HepG2 (cell line): ENCODE data around the gene IL1RAPL2. TPM values are rescaled to one million over a fixed set of nuclear protein-coding genes. Genes with fewer than 3 reads are reported as not detected.

Experiments
- HOXA3 ChIP-seq: sonication (generic); formaldehyde crosslinking; IDR thresholded peaks from 2 replicates; pipeline ENCODE4 v1.5.0; 2020; ENCODE audit warnings: missing genetic modification reagents
- JARID2 ChIP-seq: sonication (generic); formaldehyde crosslinking; IDR thresholded peaks from 2 replicates; pipeline ENCODE4 v1.8.1; 2023; ENCODE audit warnings: missing genetic modification reagents, inconsistent platforms; ENCODE audit not compliant: insufficient replicate concordance
- NONO ChIP-seq, 2 experiments: fragments of 450-650 bp in 1 of 2; sonication (generic) in 1 of 2; formaldehyde crosslinking in 1 of 2; IDR thresholded peaks in 1 of 2; conservative IDR thresholded peaks in 1 of 2; 2 replicates each; pipeline versions ENCODE4 v1.6.1 to v1.8.0; 2017 to 2022; ENCODE audit warnings: mild to moderate bottlenecking in 1 of 2, missing genetic modification reagents in 1 of 2, moderate library complexity in 1 of 2
- PREB ChIP-seq: sonication (generic); formaldehyde crosslinking; IDR thresholded peaks from 2 replicates; pipeline ENCODE4 v1.4.0; 2020; ENCODE audit warnings: missing genetic modification reagents
- RAD51 ChIP-seq: fragments of 450-650 bp; IDR thresholded peaks from 2 replicates; pipeline ENCODE4 v1.6.1; 2016; ENCODE audit warnings: borderline replicate concordance
- RCOR2 ChIP-seq: IDR thresholded peaks from 2 replicates; pipeline ENCODE4 v1.6.1; 2016; ENCODE audit warnings: missing biosample characterization, missing genetic modification reagents
- RERE ChIP-seq: IDR thresholded peaks from 2 replicates; pipeline ENCODE4 v1.6.1; 2016; ENCODE audit warnings: low read depth, missing genetic modification reagents, missing compliant biosample characterization
- SP1 ChIP-seq, 2 experiments: fragments of 450-650 bp in 1 of 2; sonication (generic) in 1 of 2; formaldehyde crosslinking in 1 of 2; IDR thresholded peaks; 2 replicates each; pipeline versions ENCODE4 v1.4.0 to v1.6.1; 2016 to 2020; ENCODE audit warnings: missing genetic modification reagents in 1 of 2
- ZNF431 ChIP-seq: sonication (generic); formaldehyde crosslinking; IDR thresholded peaks from 2 replicates; pipeline ENCODE4 v1.9.0; 2022; ENCODE audit warnings: missing genetic modification reagents, low read depth, mild to moderate bottlenecking, borderline replicate concordance
- ZNF749 ChIP-seq: sonication (generic); formaldehyde crosslinking; IDR thresholded peaks from 2 replicates; pipeline ENCODE4 v1.8.0; 2022; ENCODE audit warnings: mild to moderate bottlenecking, missing genetic modification reagents, moderate library complexity, borderline replicate concordance
- ZNF770 ChIP-seq: sonication (generic); formaldehyde crosslinking; IDR thresholded peaks from 2 replicates; pipeline ENCODE4 v1.5.0; 2020; ENCODE audit warnings: mild to moderate bottlenecking, missing genetic modification reagents
- polyA plus RNA-seq, 8 experiments: library from polyadenylated mRNA; depleted of rRNA in 3 of 8; stranded (reverse) in 7 of 8; unstranded in 1 of 8; fragments of >200 nt; fragmentation: Illumina TruSeq in 4 of 8; extraction: Trizol in 4 of 8; gene quantifications; 2 replicates each; pipeline versions ENCODE4 v1.2.1 to v1.2.3, GENCODE V29; 2011 to 2016; ENCODE audit warnings: low read depth in 4 of 8, missing spikeins in 1 of 8, mixed read lengths in 1 of 8; ENCODE audit not compliant: insufficient read depth in 1 of 8
- total RNA-seq, 5 experiments: library from RNA; depleted of rRNA; stranded (reverse); fragments of >200 nt; fragmentation: Illumina TruSeq; extraction: Trizol; gene quantifications; 2 replicates each; pipeline ENCODE4 v1.2.3, GENCODE V29; 2016; ENCODE audit warnings: low read depth in 1 of 5

Gene IL1RAPL2
- total and polyA plus RNA-seq, 2 of the 13 experiments (the other 11 are each of a cell fraction or from before 2014, with no cell fraction given), result not detected

- TF ChIP-seq ZNF770, result no peak
- TF ChIP-seq ZNF431 (CRISPR knock-in tag), result no peak
- TF ChIP-seq JARID2 (CRISPR knock-in tag), result no peak
- no peak for TF ChIP-seq SP1 (IDR thresholded peaks at IDR 0.05)
- TF ChIP-seq SP1 (CRISPR knock-in tag; IDR thresholded peaks at IDR 0.05), result no peak
- TF ChIP-seq RERE (CRISPR knock-in tag), result no peak
- TF ChIP-seq RAD51, result no peak
- no peak for TF ChIP-seq RCOR2 (CRISPR knock-in tag)
- TF ChIP-seq ZNF749, result no peak
- no peak for TF ChIP-seq HOXA3 (CRISPR knock-in tag)
- TF ChIP-seq PREB (CRISPR knock-in tag), result no peak
- no peak for TF ChIP-seq NONO (IDR thresholded peaks at IDR 0.05)
- no peak for TF ChIP-seq NONO (CRISPR knock-in tag; conservative IDR thresholded peaks at IDR 0.05)
Observed at GRCh38 chrX:105167233-105167632, 601.2 kb downstream of the IL1RAPL2 start (continued).
